HG03354 (cell line): ENCODE measurements around the gene ABCB4.
A peak's percentile ranks its signal among the peaks of the same experiment; 100 is the strongest.

ENCODE experiments used
- ATAC-seq: cut with Tn5 transposase; IDR thresholded peaks from one replicate; pipeline ENCODE4 v1.9.1; 2021; ENCODE audit warnings: mild to moderate bottlenecking; ENCODE audit not compliant: unreplicated experiment, poor library complexity, severe bottlenecking

The ABCB4 gene

DNA sequence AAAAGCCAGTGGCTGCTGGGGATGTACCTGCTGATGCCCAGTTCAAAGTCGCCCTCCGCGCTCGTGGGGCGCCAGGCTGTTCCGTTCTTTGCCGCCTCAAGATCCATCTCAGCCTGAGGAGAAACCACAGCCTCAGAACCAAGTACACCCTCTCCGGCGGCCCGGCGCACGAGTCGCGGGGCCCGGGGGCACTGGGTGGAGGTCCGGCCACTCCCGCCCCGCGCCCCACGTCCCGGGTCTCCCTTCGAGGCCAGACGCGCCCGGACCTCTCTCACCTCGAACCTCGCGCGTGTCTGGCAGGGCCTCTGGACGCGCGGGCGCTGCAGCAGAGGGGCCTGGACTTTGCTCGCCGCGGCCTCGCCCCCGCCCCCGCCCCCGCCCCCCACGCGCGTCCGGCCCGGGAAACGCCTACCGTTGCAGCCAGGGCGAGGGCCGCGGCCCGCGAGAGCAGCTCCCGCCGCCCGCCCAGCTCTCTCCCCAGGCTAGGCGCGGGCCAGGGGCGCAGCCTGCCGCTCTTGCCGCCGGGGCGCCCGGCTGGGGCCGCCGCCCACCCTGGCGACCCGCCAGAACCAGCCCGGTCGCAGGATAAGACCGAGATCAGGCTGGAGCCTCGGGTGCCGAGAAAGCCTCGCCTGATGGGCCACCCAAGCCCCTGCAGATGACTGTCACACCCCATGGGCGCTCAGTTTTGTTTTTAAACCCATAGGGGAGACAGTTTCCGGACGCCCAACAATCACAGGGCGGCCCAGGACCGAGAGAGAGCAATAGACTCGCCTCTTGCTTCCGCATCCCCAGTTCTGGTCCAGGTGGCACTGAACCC, at the start of gene ABCB4:
Gene ABCB4, minus strand, starts transcription at position 322 of the 820 bp plus-strand sequence. Its CDS starts 215 bp downstream, at position 107.
- peak; percentile 32 for ATAC-seq

DNA sequence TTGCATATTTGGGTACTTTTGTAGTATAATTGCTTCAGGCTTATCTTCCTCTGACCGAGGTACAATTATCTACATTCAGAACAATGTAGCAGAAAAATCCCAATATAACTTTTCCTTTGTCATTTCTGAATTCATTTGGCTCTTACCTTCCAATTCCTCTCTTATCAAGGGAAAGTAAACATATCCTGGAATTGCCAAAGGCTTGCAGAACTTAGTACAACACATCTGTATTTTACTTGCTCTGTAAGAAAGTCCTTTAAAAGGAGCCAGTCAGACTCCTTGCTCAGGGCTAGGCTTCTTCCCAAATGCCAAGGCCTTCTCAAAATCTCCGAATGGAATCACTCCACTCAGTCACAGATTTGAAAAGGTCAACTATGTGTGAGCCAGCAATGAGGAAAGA, 43.3 kb upstream of the ABCB4 start:
- no peak for ATAC-seq

DNA sequence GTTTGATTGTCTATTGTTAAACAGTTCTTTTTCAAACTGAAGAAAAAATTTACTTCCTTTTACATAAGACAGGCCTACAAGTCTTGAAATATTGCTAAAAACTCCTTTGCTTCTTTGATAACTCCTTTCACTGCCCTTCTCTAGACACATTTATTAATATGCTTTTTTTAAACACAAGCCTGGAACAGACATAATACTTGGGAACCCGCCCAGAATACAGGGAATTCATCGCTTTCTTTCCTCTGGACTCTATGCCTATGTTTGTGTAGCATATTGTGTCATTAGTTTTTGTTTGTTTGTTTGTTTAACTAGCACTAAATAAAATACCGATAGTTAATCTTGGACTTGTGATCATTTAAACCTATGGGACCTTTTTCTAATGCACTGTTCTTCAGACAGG, 42.4 kb upstream of the ABCB4 start:
- ATAC-seq: no peak

DNA sequence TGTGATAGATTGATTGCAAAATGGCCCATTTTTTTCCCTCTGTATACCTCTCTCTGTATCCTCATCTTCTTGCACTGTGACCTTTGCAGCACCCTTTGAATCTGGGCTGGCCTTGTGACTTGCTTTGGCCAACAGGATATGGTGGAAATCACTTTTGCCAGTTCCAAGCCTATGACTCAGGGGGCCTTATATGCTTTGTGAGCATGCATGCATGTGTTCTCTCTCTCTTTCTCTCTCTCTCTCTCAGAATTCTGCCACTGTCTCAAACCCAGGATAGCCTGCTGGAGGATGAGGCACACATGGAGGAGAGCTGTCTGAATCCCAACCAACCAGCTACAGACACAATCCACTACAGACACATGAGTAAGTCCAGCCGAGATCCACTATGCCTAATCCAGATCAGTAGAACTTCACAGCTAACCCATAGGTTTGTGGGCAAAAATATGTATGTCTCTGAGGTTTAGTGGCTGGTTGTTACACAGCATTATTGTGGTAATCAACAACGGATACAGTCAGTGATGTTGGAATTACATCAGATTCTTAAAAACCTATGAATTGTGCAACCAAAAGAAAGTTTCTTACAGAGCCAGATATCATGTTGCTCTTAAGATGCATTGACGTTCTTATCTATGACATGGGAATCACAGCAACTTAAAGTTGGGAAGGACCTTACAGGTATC, 41.8 kb upstream of the ABCB4 start:
- no peak for ATAC-seq

DNA sequence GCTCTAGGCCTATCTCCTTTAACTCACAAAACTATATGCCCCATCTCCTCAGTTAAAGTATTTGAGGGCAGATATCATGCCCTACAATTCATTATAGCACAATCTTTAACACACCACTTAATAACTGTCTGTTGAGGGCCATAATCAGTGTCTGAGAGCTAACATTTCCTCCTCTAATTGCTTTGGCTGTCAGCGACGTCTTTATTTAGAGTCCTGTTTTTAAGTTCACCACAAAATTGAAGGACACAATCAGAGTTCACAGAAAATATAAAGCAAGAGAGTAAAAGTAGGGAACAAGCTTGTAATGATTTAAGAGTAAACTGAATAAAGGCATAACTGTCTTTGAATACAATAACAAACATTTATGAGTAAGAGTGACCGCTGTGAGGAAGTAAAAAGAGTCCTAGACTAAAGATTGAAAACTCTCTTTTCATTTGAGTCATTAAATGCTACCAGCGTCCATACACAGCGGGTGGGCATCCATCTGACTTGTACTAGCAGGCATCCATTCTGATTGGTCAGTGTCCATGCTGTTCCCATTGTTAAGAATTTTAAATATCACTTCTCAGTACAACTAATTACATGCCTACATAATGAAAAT, 38.4 kb upstream of the ABCB4 start:
- no peak for ATAC-seq

DNA sequence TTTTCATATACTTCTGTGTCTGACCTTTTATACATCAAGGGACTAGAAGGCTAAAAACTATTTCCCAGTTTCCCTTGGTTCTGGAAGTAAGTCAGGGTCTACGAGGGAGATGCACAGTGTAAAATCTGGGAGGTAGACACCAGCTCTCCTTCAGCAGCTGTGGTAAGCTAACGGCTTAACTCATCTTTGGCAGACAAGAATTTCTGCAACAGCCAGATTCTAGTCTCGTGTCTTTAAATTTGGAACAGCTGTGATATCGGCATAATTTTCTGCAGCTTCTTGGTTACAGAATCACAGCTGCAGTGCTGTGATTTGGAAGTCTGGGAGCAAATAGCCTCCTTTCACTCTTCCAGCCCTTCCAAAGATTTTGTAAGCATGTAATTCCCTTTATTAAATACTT, 37.4 kb upstream of the ABCB4 start:
- ATAC-seq: no peak

GRCh38 chr7:87511510-87511909, 36.0 kb upstream of the ABCB4 start:
- no peak for ATAC-seq

- ATAC-seq: no peak
Observed at GRCh38 chr7:87510411-87510875, 35.0 kb upstream of the ABCB4 start.

GRCh38 chr7:87507446-87507845, 32.0 kb upstream of the ABCB4 start:
- no peak for ATAC-seq

DNA sequence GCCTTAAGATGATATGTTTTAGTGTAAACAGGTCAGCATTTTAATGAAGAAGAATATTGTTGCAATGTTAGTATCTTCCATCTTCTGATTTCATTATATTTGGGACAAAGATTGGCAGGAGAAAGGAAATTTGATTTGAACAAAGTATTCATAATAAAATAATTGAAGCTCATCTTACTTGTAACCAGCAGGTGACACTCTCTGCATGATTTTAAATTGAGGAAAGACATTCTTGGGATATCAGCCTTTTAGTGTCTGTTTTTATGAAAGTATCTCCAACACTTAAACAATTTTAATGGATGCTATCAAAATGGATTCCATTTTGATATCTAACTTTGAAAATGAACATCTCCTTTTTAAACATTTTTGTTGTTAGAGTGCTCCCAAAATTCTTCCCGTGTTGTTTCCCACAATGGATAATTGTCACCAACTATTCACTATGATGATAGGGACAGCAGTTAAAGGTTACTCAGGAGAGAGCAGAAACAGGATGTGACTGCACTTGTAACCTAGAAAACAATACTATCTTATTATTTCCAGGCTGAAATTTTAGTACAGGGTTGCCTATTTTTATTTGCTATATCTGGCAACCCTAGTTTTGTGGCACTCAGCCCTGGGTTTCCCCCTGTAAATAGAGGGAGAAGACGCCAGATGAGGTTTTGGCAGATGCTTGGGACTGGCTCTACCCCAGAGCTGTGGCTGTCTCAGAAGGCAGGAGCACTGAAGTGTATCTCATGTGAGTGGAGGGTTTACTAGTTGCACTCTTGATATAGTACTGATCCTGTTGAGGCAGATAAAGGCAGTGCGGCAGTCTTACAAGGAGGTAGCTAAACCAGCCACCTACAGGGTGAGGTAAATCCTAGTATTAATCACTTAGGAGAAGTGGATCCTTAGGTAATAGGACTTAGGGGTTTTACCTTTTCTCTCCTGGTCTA, 31.0 kb upstream of the ABCB4 start:
- ATAC-seq: no peak

- ATAC-seq: peak; percentile 50
Observed at GRCh38 chr7:87505557-87506245, 30.2 kb upstream of the ABCB4 start.

GRCh38 chr7:87505122-87505521, 29.6 kb upstream of the ABCB4 start:
- no peak for ATAC-seq

GRCh38 chr7:87499494-87499893, 24.0 kb upstream of the ABCB4 start:
- ATAC-seq: no peak

GRCh38 chr7:87498893-87499292, 23.4 kb upstream of the ABCB4 start:
- ATAC-seq: peak; percentile 51

DNA sequence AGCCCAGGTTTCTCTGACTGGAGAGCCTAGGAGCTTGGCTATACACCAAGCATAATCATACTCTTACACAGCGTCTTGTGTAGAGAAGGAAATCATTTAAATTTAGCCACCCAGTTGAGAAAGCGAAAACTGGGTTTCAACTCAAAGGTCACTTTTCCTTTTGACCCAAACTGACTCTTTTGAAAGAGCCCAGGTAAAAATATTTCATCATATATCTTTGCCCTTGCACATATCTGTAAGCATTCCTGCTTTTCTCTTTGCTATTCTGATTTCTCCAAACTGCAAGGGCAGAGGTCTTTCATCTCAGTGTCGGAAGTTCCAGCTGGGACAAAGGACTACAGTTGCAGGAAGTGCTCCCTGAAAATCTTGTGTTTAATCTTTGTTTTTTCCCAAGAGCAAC, 22.0 kb upstream of the ABCB4 start:
- no peak for ATAC-seq

DNA sequence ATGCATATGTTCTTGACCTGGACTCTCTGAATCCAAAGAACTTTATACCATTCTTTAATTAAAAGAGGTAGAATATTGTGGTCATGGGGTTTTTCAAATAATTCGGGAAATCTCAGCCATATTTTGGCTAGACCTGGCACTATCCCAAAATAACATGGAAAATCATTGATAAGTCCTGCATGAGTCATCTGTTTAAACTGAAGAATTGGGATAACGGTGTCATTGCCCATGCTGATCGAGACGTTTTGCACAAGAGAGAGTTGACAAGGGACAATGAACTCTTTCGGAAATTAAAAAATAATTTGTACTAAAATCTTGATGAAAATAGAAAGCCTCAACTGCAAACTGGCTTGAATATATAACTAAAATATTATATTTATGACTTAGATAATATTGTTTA, 19.9 kb upstream of the ABCB4 start:
- ATAC-seq: no peak

DNA sequence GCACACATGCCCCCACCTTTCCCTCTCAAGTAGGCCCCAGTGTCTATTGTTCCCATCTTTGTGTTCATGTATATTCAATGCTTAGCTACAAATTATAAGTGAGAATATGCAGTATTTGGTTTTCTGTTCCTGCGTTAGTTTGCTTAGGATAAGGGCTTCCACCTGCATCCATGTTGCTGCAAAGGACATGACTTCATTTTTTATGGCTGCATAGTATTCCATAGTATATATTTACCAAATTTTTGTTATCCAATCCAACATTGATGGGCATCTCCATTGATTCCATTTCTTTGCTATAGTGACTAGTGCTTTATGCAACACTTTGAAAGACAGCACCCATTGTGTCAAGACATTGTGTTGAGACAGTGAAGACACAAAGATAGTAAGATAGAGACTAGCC, 19.0 kb upstream of the ABCB4 start:
- no peak for ATAC-seq

GRCh38 chr7:87483131-87483530, 7.7 kb upstream of the ABCB4 start:
- ATAC-seq: no peak

DNA sequence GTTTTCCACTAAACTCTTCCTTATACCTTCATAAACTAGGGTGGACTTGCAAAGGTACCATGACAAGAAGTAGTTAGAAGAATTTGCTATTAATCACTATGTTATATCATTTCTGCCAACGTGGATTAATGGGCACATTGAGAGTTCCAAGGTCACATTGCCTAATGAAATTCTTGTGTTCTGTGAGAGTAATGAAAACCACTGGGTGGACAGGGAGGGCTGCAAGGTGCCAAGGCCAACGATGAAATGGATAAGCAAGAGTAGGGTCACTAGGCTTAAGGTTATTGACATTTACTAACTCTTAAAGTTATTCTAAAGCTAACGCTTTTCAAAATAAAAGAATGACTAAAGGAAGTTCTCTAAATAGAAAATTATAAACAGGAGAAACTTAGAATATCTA, 6.6 kb upstream of the ABCB4 start:
- no peak for ATAC-seq
